ENCODE measurements around the gene GGN. TPM values are rescaled to one million over a fixed set of nuclear protein-coding genes. Genes with fewer than 3 reads are reported as not detected.

GGN gene
- total RNA-seq, 2 experiments from 2014 or later = 0.17 to 0.19 TPM

- ATAC-seq (ENCODE audit: poor library complexity) = no peak
- H3K27me3 ChIP-seq (ENCODE audit: control insufficient read depth in 1 of 2, insufficient read depth in 2 of 2, low read length in 2 of 2) = peaks cover 8 to 9% of the 10 kb centered on the region in 2 experiments
- H3K9me3 Mint-ChIP-seq = no peaks in the 10 kb centered on the region
- H3K36me3 Mint-ChIP-seq (ENCODE audit: low read depth) = peaks cover 10% of the 10 kb centered on the region
- intact Hi-C loops (cut with DNase I, micrococcal nuclease) = loop anchor here in 1 of 2 experiments (5.0 to 10.0 kb wide), 2 partner anchors 340 to 943 kb away; partner anchors contain the start of gene GMFG
- H3K4me3 ChIP-seq (ENCODE audit: low read length) = no peak overlapping the region
- ChIA-PET CTCF (no interaction called here), POLR2A (interaction anchor here (0.8 kb wide), 1 partner anchor 457 kb away, joined by 3 read pairs; no protein-coding TSS in a partner anchor)
- no peak for TF ChIP-seq CTCF (IDR thresholded peaks at IDR 0.05)
- peaks cover 0 to under 1% of the 10 kb centered on the region in 2 experiments for H3K9me3 ChIP-seq (ENCODE audit: control insufficient read depth in 1 of 2, insufficient read depth in 1 of 2, low read length in 2 of 2)
- H3K4me1 Mint-ChIP-seq (ENCODE audit: low read depth) = peaks cover 42% of the 10 kb centered on the region
- no peak overlapping the region for H3K4me3 Mint-ChIP-seq
- no peak for DNase-seq
- H3K4me1 ChIP-seq (ENCODE audit: insufficient read depth, low read length) = peaks cover 44% of the 10 kb centered on the region
- peaks cover 18% of the 10 kb centered on the region for H3K27me3 Mint-ChIP-seq
- no peak overlapping the region for H3K27ac Mint-ChIP-seq
- H3K36me3 ChIP-seq (ENCODE audit: insufficient read depth, low read length) = no peaks in the 10 kb centered on the region
- H3K27ac ChIP-seq (ENCODE audit: low read depth in 1 of 2, low read length in 2 of 2) = no peak overlapping the region
Observed at GRCh38 chr19:38391911-38392464, 4.2 kb upstream of the GGN start.

- peaks cover 52% of the 10 kb centered on the region for H3K4me1 ChIP-seq (ENCODE audit: insufficient read depth, low read length)
- ATAC-seq (ENCODE audit: poor library complexity) = no peak
- no peaks in the 10 kb centered on the region for H3K36me3 ChIP-seq (ENCODE audit: insufficient read depth, low read length)
- no peak for DNase-seq
- intact Hi-C loops (cut with DNase I, micrococcal nuclease) = loop anchor here (2.0 to 10.0 kb wide), 5 partner anchors 13 to 945 kb away; partner anchors contain the start of genes CATSPERG (in 1 of the 2), FAM98C (in 1 of the 2), GMFG (in 1 of the 2) and PSMD8 (in 1 of the 2)
- ChIA-PET POLR2A (interaction anchor here (1.5 to 4.3 kb wide), 3 partner anchors 13 to 229 kb away, joined by 4 to 45 read pairs (median 44); partner anchors contain the start of genes EIF3K, FAM98C and PSMD8), CTCF (interaction anchor here (0.6 to 4.7 kb wide), 2 partner anchors 13 to 537 kb away, joined by 3 to 45 read pairs; partner anchors contain the start of gene FAM98C)
- Mint-ChIP-seq H3K9me3 (no peaks in the 10 kb centered on the region), H3K4me1 (ENCODE audit: low read depth) (peaks cover 33% of the 10 kb centered on the region), H3K4me3 (peak overlapping the region; percentile 8), H3K27ac (no peak overlapping the region), H3K27me3 (peaks cover 20% of the 10 kb centered on the region), H3K36me3 (ENCODE audit: low read depth) (peaks cover 12% of the 10 kb centered on the region)
- H3K4me3 ChIP-seq (ENCODE audit: low read length) = no peak overlapping the region
- no peak overlapping the region for H3K27ac ChIP-seq (ENCODE audit: low read depth in 1 of 2, low read length in 2 of 2)
- H3K9me3 ChIP-seq (ENCODE audit: control insufficient read depth in 1 of 2, insufficient read depth in 1 of 2, low read length in 2 of 2) = peaks cover 0 to 5% of the 10 kb centered on the region in 2 experiments
- peaks cover 9 to 16% of the 10 kb centered on the region in 2 experiments for H3K27me3 ChIP-seq (ENCODE audit: control insufficient read depth in 1 of 2, insufficient read depth in 2 of 2, low read length in 2 of 2)
- no peak for TF ChIP-seq CTCF (IDR thresholded peaks at IDR 0.05)
Observed at GRCh38 chr19:38389957-38390924, 2.4 kb upstream of the GGN start.
